SIG-M5 treated with dmso at 0.1 percent for 504 hours (cell line): Measurements from ENCODE around the gene GPR155.
A peak's percentile ranks its signal among the peaks of the same experiment; 100 is the strongest.

ENCODE experiments used
- DNase-seq: peaks from one replicate; lab custom pipeline; 2025; ENCODE audit not compliant: unreplicated experiment; lab: John Stamatoyannopoulos, UW

GPR155 gene, protein sequence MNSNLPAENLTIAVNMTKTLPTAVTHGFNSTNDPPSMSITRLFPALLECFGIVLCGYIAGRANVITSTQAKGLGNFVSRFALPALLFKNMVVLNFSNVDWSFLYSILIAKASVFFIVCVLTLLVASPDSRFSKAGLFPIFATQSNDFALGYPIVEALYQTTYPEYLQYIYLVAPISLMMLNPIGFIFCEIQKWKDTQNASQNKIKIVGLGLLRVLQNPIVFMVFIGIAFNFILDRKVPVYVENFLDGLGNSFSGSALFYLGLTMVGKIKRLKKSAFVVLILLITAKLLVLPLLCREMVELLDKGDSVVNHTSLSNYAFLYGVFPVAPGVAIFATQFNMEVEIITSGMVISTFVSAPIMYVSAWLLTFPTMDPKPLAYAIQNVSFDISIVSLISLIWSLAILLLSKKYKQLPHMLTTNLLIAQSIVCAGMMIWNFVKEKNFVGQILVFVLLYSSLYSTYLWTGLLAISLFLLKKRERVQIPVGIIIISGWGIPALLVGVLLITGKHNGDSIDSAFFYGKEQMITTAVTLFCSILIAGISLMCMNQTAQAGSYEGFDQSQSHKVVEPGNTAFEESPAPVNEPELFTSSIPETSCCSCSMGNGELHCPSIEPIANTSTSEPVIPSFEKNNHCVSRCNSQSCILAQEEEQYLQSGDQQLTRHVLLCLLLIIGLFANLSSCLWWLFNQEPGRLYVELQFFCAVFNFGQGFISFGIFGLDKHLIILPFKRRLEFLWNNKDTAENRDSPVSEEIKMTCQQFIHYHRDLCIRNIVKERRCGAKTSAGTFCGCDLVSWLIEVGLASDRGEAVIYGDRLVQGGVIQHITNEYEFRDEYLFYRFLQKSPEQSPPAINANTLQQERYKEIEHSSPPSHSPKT

DNA sequence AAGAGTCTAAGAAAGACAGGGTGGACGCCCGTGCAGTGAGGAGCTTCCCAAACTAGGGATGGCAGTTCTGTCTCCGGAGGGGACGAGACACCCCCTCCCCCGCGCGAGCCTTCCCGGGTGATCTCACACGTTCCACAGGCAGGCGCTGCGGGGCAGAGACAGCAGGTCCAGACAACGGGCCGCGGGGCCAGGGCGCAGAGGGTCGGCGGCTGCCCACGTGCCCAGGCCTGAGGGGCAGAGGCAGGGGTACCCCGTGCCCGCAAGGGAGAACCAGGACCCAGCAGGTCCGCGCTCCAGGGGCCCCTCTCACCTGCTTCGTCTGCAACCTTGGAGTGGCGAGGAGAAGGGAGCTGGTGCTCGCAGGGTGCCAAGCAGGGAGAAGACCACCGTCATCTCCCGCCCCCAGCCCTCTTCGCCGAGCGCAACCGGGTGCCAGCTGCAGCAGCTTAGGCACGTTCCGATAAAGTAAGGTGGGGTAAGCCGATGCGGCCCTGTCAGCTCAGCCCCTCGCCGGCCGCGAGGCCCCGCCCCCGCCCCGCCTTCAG is at the start of gene GPR155:
Gene GPR155 (minus strand): TSS at position 467 of the 545 bp plus-strand sequence. CDS start 5,073 bp downstream, outside the sequence.
- peak; percentile 36 for DNase-seq

GRCh38 chr2:174535757-174536703 is 49.2 kb upstream of the GPR155 start:
- DNase-seq: no peak

GRCh38 chr2:174535083-174535482 is 48.3 kb upstream of the GPR155 start:
- DNase-seq: no peak

GRCh38 chr2:174529916-174530315 is 43.1 kb upstream of the GPR155 start:
- DNase-seq: no peak

DNA sequence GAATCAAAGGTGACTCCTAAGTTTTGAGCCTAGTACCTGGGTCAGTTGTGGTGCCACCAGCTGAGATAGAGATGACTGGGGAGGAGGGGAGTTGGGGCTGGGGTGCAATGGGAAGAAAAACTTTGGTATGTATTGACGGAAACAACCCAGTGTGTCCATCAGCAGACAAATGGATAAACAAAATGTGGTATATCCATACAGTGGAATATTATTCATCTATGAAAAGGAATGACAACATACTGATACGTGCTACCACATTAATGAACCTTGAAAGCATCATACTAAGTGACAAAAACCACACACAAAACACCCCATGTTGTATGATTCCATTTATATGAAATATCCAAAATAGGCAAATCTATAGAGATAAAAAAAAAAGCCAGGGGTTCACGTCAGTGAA is 41.1 kb upstream of the GPR155 start:
- no peak for DNase-seq

DNA sequence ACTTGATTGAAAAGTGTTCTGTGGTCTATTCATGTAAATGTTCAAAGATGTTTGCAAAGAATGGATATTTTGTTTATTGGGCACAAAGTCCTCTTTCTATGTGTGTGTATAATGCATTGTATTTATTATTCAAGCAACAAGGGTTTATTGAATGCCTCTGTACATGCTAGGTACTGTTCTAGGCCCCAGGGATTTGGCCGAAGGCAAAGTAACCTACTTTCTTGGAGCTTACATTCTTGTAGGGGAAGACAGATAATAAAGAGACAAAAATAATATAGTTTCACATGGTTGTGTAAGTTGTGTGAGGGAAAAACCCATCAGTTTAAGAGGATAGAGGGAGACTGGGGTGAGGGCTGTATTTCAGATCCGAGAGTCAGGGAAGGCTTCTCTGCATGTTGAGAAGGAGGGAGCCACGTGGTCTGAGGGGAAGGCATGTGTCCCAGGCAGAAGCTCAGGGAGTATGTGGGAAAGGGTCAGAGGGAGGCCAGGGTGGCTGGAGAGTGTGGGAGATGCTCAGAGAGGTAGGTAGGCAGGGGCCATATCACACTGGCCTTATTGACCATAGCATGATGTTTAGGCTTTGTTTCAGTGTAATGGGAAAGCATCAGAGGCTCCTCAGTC is 40.4 kb upstream of the GPR155 start:
- DNase-seq: no peak

DNA sequence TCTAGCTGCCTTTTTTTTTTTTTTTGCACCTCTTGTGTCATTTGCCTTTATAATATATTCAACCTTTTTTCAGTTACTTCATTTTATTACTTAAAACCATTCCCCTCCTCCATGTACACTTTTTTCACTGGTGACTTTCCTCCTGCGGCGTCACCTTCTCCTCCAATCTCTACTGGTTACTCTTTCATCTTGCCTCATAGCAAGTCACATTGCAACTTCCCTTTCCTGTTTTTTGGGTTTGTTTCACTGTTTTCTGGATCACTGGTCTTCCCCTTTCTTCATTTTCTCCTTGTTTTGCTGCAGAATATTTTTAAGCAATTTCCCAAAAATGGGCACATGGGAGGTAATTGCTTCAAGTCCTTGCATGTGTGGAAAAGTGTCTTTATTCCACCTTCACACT is 37.7 kb upstream of the GPR155 start:
- peak; percentile 55 for DNase-seq

DNA sequence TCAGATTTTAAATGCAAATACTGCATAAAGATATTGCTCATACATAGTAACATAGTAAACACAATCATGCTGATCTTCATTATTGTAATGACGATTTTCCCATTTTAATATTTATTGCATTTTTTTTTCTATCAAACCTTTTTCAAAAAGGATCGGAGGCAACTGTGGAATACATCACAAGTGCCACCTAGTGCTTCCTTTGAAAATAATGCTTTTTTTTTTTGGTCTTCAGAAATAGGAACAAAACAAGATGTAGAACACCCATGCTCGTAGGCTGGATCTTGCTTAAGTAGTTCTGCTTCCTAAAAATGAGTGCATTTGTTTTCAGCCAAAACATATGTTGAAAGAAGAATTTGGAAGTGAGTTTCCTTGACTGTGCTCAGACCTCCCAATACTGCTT is 35.7 kb upstream of the GPR155 start:
- peak; percentile 81 for DNase-seq

DNA sequence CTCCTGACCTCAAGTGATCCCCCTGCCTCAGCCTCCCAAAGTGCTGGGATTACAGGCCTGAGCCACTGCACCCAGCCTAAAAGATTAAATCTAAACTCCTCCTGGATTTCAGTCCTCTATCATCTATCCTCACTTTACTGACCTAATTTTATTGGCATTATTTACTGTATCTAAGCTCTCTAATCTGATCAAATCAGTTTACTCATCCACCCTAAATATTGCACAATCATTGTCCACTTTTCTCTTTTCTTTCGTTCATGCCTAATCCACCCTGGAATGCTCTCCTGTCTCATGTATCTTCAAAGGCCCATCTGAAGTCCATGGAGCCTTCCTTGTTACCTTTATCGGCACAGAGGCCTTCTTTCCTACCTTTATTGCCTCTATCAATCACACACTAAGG is 31.6 kb upstream of the GPR155 start:
- no peak for DNase-seq

- DNase-seq: peak; percentile 28
These were observed 29.9 kb upstream of the GPR155 start for GRCh38 chr2:174516501-174517378.

- DNase-seq: no peak
These were observed 25.5 kb upstream of the GPR155 start for GRCh38 chr2:174512345-174512744.

GRCh38 chr2:174511580-174512260 is 24.9 kb upstream of the GPR155 start:
- no peak for DNase-seq

GRCh38 chr2:174510583-174511189 is 23.9 kb upstream of the GPR155 start:
- DNase-seq: no peak

GRCh38 chr2:174503161-174503809 is 16.5 kb upstream of the GPR155 start:
- DNase-seq: no peak

DNA sequence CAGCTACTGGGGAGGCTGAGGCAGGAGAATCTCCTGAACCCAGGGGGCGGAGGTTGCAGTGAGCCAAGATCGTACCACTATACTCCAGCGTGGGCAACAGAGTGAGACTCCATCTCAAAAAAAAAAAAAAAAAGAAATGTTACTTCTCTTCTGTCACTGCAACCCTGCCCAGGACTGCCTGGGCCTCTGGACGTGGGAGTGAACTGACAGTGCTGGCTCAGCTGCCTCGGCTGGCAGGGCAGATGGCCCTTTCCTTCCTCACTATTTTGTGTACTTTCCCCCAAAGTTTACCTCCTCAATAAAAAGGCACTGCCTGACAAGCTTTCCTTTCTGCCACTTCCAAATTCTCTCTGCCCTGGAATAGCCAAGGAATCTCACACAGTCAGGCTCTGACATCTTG is 12.5 kb upstream of the GPR155 start:
- DNase-seq: no peak

DNA sequence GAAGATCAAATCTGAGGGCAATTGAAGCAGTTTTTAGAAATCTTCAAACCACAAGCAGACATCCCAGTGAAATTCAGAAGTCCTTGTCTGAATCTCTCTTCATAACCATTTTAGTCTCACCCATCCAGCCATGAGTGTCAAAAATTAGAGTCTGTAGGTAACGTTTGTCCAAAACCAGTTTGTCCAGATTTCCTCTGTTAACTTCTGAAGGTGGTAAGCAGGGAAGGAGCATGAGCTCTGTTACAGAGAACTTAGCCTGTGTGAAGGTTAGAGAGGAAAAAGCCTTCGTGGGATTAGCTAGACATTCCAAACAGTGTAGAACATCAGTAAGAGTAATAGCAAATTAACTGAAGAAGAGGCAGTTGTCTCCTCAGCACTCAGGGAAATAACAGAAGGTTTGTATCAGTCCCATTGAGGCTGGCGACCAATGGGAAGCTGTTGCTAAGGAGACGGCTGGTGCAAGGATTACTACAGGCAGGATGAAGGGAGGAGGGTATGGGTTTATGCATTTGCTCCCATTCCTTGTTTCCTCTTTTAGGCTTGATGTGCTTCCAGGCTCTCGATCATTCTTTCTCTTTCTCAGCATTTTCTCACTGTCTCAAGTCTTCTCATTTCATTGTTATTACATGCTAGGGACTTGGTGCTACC is 8.7 kb upstream of the GPR155 start:
- no peak for DNase-seq
